Gastroesophageal sphincter (tissue), 3 donors: ENCODE results near the gene SYCP2L.

Source experiments
- CTCF ChIP-seq, 4 experiments: fragments of 200-600 bp in 2 of 4; fragments of 450-650 bp in 2 of 4; sonication (generic) in 1 of 4; IDR thresholded peaks; one replicate each; pipeline ENCODE4 v1.5.1; 2017 to 2019; ENCODE audit warnings: antibody characterized with exemption in 4 of 4, mild to moderate bottlenecking in 2 of 4, moderate library complexity in 2 of 4
- POLR2A ChIP-seq, 2 donors: fragments of 450-650 bp; IDR thresholded peaks; one replicate each; pipeline ENCODE4 v1.6.1; 2017; ENCODE audit warnings: antibody characterized with exemption in 2 of 2, mild to moderate bottlenecking in 2 of 2, moderate library complexity in 1 of 2

GRCh38 chr6:10960171-10960570, 73.3 kb downstream of the SYCP2L start:
- no peak for TF ChIP-seq CTCF (IDR thresholded peaks at IDR 0.05)
- no peak for TF ChIP-seq POLR2A (IDR thresholded peaks at IDR 0.05)
